A204.1 (cell line): ENCODE measurements around the gene NAA38.
"Not testable (repeated sequence)": the region's sequence is repeated elsewhere in the genome, so short reads cannot be mapped to it uniquely, and the experiment has no call there.

ENCODE experiments used
- FAIRE-seq: peaks from 2 replicates; lab custom pipeline; 2012; peaks lifted over from hg19 to GRCh38; lab: Jason Lieb, UNC

The NAA38 gene

DNA sequence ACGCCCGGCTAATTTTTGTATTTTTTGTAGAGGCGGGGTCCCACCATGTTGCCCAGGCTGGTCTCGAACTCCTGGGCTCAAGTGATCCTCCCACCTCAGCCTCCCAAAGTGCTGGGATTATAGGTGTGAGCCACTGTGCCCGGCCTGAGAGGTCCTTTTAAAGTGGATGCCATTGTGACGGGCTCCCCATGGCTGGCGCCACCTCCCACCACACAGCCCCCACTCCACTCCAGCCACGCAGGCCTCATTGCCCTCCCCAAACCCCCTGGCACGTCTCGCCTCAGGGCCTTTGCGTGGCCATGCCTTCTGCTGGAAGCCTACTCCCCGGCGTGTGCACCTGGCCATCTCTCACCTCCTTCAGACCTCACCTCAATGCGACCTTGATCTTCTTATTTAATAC is 35.2 kb downstream of the NAA38 start:
- no peak for FAIRE-seq

DNA sequence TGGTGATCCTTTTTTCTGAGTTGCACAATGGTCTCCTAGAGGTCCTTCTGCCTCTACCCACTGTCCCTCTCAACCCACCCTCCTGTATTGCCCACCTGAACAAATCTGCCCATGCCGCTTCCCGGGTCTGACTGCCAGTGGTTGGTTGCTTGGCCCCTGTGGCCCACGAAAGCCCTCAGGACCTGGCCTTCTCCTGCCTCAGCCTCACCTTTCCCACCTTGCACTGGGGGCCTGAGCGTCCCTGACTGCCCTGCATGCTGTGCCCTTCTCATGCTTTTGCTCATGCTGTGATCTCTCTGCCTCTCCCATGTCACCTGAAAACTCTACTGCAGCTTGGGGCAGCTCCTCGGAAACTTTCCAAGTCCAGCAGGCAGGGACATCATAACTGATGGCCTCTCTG is 37.1 kb downstream of the NAA38 start:
- no peak for FAIRE-seq

DNA sequence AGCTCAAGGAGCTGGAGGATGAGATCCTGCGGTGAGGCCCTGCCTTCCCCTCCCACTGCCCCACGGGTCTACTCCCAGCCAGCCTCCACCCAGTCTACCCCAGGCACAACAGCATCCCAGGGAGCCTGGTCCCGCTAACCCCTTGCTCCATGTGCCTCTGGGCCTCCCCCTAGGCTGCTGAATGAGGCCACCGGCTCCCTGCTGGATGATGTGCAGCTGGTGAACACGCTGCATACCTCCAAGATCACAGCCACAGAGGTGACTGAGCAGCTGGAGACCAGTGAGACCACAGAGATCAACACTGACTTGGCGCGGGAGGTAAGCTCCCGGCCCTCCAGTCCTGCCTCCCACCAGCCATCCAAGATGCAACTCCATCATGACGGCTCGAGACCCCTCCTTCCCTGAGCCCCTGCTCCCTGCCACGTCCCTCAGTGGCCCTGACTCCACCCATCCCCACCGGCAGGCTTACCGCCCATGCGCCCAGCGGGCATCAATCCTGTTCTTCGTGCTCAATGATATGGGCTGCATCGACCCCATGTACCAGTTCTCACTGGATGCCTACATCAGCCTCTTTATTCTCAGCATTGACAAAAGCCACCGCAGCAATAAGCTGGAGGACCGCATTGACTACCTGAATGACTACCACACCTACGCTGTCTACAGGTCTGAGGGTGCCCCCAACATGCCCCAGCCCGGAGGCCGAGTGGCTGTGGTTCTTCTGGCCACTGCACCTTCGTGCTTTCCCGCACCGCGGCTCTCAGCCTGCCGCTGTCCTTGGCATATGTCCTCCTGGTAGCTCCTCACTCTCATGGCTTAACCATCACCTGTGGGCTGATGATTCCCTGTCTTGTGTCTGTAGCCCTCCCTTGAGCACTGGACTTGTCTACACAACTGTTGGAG is 38.4 kb downstream of the NAA38 start:
- no peak for FAIRE-seq

DNA sequence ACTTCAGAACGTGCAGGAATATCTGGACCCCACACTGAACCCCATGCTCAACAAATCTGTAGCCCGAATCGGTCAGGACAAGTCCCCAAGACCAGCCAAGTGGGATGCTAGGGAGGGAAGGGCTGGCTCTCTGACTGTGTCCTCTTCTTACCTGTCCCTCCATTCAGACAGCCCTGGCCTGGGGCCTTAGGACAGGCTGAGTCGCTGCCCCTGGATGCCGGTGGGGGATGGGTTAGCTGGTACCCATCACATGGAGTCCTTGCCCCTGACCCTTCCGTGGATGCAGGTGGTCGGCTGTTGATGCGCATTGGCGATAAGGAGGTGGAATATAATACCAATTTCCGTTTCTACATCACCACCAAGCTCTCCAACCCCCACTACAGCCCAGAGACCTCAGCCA is 39.3 kb downstream of the NAA38 start:
- FAIRE-seq, result no peak

DNA sequence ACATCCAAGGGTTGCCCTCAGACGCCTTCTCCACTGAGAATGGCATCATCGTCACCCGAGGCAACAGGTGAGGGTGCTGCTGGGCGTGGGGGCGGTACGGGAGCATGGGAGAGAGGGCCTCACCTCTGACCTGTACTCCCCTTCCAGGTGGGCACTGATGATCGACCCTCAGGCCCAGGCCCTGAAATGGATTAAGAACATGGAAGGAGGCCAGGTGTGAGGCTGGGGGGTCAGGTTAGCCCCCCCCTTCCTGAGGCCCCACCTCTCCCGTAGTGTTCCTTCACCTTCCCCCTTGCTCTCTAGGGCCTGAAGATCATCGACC is 39.8 kb downstream of the NAA38 start:
- FAIRE-seq, result no peak

DNA sequence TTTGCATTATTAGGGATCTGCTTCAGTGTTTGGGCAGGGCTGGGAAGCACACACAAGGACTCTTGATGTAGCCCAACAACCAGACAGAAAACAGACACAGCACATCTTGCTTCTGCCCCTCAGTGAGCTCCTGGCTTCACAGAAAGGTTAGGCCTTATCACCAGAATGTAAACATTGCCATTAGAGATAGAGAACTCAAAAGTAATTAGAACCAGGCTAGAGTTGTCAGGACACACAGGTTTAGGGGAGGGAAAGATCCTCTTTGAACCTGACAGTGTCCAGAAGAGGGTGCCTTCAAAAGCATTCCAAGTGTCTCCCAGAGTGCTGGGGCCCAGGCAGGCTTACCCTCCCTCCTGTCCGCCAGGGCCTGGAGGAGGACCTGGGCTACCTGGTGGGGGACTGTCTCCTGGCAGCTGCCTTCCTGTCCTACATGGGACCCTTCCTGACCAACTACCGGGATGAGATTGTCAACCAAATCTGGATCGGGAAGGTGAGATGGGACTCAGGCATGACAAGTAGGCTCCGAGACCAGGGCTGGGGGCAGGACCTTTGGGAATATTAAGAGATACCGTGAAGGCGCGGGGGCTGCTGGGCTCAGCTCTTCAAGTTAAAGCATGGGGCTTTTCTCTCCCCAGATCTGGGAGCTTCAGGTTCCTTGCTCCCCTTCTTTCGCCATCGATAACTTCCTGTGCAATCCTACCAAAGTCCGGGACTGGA is 40.3 kb downstream of the NAA38 start:
- FAIRE-seq, result no peak

DNA sequence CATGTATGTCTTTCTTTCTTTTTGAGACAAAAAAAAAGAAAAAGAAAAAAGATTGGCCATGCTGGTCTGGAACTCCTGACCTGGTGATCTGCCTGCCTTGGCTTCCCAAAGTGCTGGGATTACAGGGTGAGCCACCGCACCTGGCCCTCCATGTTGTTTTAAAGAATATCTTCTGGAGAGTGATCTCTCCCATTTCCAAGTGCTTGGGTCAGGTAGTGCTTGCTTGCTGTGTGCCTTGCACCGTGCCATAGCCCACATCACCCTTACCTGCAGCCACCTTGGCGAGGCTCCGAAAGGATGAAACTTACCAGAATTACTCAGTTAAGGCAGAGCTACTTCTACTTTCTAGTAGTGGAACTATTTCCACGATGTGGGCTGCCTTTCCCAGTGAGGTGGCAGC is 42.4 kb downstream of the NAA38 start:
- no peak for FAIRE-seq

DNA sequence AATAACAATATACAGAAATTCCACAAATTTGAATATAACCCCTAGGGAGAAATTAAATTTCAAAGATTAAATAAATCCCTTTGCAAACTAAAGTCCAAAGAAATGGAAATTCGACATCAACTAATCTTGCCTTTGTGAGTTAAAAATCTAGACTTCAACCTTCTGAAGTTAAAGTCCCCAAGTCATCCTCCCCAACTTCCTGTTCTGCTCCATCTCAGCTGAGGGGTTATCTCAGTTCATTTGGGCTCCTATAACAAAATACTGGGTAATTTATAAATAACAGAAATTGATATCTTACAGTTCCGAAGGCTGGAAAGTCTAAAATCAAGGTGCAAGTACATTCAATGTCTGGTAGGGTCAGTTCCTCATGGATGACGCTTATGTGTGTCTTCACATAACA is 46.1 kb downstream of the NAA38 start:
- no peak for FAIRE-seq

DNA sequence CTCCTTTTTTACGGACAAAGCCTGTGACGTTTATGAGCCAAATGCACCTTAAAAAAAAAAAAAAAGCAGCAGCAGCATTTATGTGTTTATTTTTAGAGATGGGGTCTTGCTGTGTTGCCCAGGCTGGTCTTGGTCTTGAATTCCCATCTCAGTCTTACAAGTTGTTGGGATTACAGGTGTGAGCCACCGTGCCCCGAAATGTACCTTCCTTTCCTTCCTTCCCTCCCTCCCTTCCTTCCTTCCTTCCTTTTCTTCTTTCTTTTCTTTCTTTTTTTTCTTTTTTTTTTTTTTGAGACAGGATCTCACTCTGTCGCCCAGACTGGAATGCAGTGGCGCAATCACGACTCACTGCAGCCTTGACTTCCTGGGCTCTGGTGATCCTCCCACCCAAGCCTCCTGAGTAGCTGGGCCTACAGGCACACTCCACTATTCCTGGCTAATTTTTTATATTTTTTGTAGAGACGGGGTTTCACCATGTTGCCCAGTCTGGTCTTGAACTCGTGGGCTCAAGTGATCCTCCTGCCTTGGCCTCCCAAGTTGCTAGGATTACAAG is 47.5 kb downstream of the NAA38 start:
- not testable (repeated sequence) for FAIRE-seq

DNA sequence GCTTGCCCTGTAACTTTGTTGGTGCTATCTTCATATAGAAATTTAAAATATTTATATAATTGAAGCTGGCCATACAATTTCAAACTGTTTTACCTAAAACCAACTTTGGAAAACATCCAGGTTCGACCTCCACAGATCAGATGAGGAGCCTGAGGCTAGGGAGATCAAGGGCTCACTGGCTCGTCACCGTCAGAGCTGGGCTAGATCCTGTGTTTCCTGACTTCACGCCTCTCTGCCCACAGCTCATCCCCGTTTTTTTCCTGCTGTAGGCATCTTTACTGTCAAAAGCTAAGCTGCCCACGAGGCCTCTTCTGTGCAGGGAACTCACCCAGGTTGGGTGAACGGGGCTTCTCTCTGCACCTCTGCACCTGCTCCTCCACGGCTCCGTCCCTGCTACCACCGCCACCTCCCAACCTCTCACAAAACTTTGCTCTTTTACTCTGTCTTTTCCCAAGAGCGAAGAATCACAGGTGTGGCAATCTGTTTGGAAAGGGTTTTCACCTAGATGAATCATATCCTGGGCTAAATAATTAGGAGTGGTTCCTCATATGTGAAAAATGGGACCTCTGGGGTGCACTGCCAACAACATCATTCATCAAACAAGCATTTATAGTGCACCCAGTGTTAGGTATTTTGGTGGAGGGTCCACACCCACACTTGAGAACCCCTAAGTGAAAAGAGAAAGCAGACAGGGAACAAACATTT is 48.1 kb downstream of the NAA38 start:
- no peak for FAIRE-seq

DNA sequence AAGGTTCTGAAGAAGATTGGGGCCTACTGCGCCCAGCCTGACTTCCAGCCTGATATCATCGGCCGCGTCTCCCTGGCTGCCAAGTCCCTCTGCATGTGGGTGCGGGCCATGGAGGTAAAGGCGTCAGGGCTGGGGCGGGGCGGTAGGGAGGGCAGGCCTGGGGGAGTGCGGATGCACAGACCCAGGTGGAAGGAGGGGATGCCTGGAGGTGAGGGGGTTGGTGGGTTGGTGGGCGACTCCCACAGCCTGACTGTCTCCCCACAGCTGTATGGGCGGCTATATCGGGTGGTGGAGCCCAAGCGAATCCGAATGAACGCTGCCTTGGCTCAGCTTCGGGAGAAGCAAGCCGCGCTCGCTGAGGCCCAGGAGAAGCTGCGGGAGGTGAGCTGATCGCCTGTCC is 50.2 kb downstream of the NAA38 start:
- FAIRE-seq, result no peak
